DND-41 (cell line): ENCODE data around the gene AREL1.

ENCODE experiments used
- CTCF ChIP-seq: IDR thresholded peaks from 2 replicates; pipeline ENCODE4 v1.5.1; 2012; ENCODE audit warnings: borderline replicate concordance, low read length, moderate library complexity, mild to moderate bottlenecking; ENCODE audit not compliant: poor library complexity, severe bottlenecking; ENCODE audit errors: extremely low read depth
- EZH2 ChIP-seq: IDR thresholded peaks from 3 replicates; pipeline ENCODE4 v1.6.1; 2012; ENCODE audit warnings: borderline replicate concordance, low read depth, mild to moderate bottlenecking, moderate library complexity, low read length, inconsistent platforms; ENCODE audit not compliant: severe bottlenecking

DNA sequence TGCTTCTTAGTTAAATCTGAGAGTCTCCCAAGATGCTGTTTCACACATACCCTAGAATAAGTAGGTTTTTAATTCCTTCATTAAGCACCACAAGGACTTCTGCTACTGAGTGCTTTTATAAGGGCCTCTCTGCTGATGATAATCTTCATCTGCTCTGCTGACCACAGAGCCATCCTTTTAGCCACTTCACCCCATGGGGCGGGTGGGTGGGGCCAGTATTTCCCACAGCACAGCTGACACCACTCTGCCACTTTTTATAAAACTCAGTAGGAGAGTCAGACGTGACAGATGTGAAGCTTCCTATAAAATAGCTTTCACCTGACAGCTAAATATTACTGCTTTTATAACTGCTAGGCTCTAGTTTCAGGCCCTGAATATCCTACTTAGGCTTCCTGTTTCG, 20.3 kb upstream of the AREL1 start:
- no peak for TF ChIP-seq CTCF
- TF ChIP-seq EZH2, result no peak
